ELF-1 (cell line): Measurements from ENCODE around the gene MILR1.

Source experiments
- DNase-seq: peaks from one replicate; pipeline ENCODE4 v3.0.0-alpha.2; 2016; ENCODE audit warnings: low read depth, low spot score

The MILR1 gene

DNA sequence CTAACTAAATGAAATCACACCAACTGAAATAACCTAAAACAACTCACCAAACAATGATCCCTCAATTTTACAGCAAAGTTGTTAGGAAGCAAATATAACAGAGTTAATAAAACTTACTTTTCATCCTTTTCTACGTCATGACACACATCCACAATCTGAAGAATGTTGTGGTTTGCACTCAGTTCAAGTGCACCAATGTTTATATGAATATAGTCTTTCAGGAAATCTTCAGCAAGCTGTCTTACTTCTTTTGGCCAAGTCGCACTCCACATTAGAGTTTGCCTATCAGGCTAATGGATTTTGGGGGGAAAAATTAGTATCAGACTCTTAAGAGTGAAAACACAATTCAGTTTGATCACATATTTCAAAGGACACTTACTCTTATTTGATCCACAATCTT is 53.9 kb downstream of the MILR1 start:
- DNase-seq = no peak

DNA sequence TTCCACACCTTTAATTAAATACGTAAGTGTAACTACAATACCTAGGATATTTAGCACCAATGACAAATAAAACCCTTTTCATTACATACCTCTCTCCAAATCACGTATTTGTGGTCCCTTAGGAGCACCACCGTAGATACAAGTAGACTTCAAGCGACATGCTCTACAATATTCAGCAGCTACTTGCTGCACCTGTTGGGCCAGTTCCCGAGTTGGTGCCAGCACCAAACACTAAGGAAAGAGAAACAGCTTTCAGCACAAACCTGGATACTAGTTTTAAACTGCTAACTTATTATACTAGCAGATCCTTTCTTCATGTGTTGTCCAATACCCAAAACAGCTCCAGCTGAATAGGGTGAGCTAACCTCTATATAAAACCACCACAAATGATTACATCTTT is 54.4 kb downstream of the MILR1 start:
- DNase-seq = no peak

DNA sequence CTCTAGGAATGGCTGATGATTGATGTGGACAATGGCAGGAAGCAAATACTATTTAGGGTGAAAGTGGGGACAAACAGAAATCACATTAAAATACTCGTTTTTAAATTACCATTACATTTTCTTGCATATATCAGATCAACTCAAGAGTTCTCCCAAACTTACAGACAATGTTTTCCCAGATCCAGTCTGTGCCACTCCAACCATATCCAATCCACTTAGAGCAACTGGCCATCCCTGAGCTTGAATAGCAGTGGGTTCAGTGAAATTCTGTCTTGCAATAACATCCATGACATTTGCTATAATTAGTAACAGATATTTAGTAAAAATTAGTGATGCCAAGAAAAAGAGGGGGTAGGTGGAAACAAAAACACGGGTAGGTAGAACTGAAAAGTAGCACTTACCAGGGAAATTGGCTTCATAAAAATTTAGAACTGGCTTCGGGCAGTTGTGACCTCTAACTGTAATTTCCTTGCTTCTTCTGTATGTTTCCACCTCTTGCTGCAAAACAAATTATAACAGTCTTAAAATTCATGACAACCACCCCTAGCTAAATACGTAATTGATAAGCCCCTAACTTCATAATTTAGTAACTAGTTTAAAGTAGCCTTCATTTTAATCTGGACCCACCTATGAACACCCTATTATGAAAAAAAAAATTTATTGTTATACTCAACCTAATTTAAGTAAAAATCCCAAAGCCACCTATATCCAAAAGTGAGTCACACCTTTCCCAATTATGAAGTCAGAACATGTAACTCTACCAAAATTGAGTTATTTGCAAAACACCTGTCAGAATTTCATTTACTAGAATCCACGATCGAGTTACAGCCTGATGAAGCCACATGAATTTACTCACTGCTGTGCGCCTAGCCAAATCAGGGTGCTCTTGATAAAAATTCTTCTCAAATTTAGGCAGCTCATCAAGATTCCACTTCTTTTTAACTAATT is 55.2 kb downstream of the MILR1 start:
- no peak for DNase-seq

DNA sequence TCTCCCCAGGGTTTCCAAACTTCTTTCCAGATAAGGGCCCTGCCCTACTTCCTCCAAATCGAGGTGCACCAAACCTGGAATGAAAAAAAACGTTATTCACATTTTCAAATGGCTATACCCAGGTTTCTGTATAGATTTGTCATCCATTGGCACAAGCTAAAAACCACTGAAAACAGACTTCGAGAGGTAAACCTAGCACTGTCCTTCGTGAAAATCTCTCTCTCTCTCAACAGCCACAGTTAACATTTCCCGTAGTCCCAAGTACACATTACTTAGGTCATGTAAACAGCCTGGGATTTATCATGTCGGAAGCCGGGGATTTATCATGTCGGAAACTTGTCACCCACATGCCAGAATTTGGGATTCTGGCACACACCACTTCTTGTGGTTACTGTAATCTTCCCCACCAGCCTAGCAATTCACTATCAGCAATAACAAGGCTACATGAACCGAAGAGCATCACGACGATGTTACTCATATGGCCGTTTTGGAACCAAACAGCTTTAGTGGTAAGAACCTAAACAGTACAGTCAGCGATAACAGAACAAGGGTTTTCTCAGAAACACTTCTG is 55.9 kb downstream of the MILR1 start:
- no peak for DNase-seq

DNA sequence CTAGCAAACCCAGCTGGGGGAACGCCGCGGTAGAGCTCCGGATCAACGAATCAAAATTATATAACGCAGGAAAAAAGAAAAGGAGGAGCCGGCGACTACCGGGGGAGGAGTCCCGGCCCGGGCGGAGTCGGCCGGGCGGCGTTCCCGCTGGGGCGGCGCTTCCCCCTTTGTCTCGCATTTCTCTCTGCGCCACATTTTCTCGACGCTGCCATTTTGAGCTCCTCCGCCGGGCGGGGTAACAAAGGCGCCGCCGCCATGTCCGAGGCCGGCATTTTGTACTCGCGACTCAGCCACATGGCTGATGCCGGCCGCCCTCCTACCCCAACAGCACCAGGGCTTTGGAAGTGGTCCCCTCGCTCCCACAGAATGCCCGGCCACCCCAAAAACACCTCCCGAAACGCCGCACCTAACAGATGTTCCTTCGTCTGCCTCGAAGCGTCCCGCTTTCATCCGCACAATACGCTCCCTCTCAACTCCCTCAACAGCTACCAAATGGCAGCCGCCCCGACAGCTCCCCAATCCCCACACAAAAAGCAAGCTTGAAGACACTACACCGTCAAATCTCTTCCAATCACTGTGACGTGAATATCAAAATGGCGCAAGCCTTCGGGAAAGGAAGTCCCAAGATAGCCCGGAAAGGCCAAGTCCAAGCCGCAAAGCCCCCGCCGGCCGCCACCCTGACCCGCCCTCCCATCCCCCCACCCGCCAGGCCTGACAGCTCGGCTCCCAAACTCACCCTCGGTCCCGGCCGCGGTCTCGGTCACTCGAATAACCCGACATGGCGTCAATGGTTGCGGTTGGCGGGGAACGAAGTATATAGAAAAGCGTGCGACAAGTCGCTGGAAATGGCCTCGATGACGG is 56.7 kb downstream of the MILR1 start:
- peak; percentile 75 for DNase-seq

DNA sequence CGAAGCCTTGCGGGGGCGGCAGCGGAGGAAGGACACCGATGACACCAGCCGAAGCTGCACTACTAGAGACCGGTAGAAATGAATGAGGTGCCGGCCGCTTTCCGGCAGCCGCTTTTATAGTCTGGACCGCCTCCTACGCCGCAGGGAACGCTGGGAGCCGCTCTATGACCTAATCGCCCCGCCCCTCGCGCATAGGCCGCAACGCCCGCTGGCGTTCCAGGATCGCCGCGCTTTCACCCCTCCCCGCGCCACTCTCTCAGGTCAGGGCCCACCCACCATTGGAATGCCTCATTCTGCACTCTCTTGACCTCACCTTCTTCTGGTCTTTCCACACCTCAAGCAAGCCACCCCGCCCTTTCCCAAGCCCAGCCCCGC is 57.3 kb downstream of the MILR1 start, which contains the start of gene DDX5:
TSS of gene DDX5 (minus strand) at position 89 of the 375 bp plus-strand sequence. CDS start 170 bp downstream, outside the sequence.
- no peak for DNase-seq

DNA sequence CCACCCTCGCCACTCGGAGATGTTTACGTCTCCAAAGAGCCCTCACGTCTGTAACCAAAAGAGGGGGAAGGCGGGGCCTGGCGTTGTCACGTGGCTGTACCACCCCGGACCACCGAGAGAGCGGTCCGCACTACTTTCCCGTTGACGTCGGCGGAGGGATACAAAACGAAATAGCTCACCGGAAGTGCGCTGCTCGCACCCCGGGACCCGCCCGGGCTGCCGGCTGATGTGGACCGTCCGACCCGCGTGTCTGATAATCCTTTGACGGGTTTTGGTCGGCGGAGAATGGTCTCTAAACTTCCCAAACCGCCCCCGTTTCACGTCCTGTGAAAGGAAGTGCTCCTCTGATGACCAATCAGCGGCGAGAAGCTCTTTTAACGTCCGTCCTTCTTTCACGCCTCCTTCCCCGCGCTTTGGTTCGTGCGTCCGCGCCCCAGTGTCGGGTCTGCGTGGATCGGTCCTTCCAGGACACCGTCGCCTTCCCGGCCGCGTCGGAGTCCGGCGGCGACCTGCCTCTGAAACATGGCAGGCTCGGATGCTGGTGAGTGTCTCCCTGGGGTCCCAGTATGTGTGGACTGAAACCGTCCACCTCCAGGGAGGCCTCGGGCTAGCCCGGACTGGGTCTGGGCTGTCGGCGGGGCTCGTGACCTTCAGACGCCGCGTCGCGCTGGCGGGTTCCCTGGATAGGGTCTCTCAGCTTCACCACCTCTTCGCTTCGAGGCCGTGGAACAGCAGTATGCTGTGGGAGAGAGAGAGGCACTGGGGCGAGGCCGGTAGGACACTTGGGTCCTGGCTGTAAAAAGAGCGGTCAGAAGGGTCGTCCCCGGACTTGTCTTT is 57.9 kb downstream of the MILR1 start, which contains the start of gene CEP95:
TSS of gene CEP95 (plus strand) at position 402 of the 837 bp plus-strand sequence. CDS start at position 523, 121 bp downstream.
- DNase-seq = peak; percentile 98

DNA sequence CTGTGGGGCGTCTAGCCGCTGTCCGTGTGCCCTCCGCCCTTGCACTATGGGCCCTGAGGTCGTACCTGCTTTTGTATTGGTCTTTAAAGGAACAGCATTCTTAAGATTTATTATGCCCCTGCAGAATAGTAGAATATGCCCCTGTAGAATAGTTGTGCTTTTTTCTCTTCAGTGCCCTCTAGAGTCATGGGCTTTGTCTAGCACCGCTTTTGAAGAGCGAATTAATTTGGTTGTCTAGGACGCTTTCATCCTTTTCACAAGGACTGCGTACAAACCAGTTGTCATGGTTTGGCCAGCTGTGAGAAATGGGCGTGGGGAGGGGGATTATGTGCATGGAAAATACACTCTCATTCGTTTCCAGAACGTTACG is 58.5 kb downstream of the MILR1 start:
- no peak for DNase-seq

DNA sequence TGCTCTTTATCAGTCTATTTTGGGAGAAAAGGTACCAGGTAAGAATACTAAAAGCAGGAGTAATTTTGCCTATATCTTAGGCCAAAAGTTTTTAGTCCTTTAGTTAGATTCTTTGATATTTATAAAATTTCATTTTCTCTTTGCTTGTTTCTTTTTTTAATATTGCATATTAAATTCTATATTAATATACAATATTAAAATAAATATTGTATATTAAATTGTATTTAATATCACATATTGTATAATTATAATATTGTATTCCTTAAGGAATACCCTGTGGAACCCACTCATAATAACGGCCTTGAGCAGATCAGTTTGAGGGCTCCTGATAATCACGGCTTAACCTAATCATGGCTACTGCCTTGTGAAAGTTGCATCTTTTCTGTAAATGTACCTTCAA is 59.8 kb downstream of the MILR1 start:
- DNase-seq = no peak

DNA sequence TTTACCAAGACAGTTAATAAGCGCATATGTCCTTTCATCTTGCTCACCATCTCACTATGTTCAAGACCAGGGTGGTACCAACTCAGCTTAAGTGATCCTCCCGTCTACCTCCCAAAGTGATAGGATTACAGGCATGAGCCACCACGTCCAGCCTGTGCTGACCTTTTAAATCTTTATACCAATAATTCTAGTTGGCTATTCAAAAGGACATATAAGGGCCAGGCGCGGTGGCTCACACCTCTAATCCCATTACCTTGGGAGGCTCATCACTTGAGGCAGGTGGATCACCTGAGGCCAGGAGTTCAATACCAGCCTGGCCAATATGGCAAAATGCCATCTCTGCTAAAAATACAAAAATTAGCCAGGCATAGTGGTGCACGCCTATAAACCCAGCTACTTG is 60.3 kb downstream of the MILR1 start:
- no peak for DNase-seq

DNA sequence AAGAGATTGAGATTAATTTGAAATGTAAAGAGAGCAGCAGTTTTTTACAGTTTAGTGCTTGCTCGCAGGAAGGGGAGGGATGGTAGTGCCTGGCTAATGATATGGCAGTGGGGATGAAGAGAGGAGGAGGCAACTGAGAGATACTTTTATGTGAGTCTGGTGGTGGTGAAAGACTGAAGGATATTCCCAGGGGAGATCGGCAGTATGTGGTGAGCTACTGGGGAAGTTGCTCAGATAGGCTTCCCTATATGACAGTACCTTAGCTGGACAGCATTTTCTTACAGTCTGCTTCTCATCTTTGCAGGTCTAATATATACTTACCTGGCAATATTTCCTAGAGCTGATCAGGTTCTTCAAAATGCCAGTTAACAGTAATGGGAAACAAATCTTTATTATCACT is 66.5 kb downstream of the MILR1 start:
- DNase-seq = no peak

DNA sequence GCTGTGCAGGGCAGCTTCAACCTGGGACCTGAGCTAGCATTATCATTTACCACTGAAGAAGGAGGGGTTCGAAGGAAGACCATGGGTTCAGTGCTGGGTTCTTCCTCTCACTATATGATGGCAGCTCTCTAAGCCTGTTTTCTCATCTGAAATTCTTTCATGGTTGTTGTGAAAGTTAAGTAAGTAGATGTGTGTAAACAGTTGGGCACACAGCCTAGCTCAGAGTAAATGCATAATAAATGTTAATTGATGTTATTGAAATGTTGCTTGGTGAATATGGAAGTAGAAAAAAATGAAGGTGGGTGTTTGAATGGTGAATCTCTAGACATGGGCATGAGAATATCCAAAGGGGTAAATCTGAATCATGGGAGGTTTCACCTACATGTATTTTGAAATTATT is 66.9 kb downstream of the MILR1 start:
- DNase-seq = no peak
